H9 (cell line): ENCODE data around the gene DAPK2. TPM values are rescaled to one million over a fixed set of nuclear protein-coding genes. Genes with fewer than 3 reads are reported as not detected.

Source experiments
- DNase-seq: peaks from one replicate; pipeline ENCODE4 v3.0.0-alpha.2; 2017
- H2AFZ ChIP-seq: one replicate; pipeline ENCODE4 v1.6.1; 2013; ENCODE audit warnings: mild to moderate bottlenecking, low read length, control low read depth, moderate library complexity
- H2AK5ac ChIP-seq: 2 replicates; pipeline ENCODE4 v1.6.1; 2013; ENCODE audit warnings: low read length, control low read depth, mixed read lengths; ENCODE audit not compliant: insufficient read length
- H2BK120ac ChIP-seq: one replicate; pipeline ENCODE4 v1.6.1; 2013; ENCODE audit warnings: low read depth, mild to moderate bottlenecking, low read length, control low read depth, inconsistent platforms; ENCODE audit not compliant: poor library complexity, severe bottlenecking
- H2BK12ac ChIP-seq: 2 replicates; pipeline ENCODE4 v1.6.1; 2013; ENCODE audit warnings: low read length, control low read depth, mixed read lengths, low read depth; ENCODE audit not compliant: insufficient read length
- H2BK15ac ChIP-seq: 2 replicates; pipeline ENCODE4 v1.6.1; 2013; ENCODE audit warnings: low read depth, low read length, control low read depth
- H2BK20ac ChIP-seq: one replicate; pipeline ENCODE4 v1.6.1; 2013; ENCODE audit warnings: low read depth, mild to moderate bottlenecking, low read length, control low read depth, inconsistent platforms; ENCODE audit not compliant: poor library complexity, severe bottlenecking
- H2BK5ac ChIP-seq: 2 replicates; pipeline ENCODE4 v1.6.1; 2013; ENCODE audit warnings: low read length, control low read depth, mixed read lengths; ENCODE audit not compliant: insufficient read length
- H3K14ac ChIP-seq: 2 replicates; pipeline ENCODE4 v1.6.1; 2013; ENCODE audit warnings: low read length, control low read depth; ENCODE audit not compliant: insufficient read depth
- H3K18ac ChIP-seq: 2 replicates; pipeline ENCODE4 v1.6.1; 2013; ENCODE audit warnings: low read depth, mild to moderate bottlenecking, mixed read lengths, low read length, control low read depth; ENCODE audit not compliant: insufficient read length
- H3K23ac ChIP-seq: 2 replicates; pipeline ENCODE4 v1.6.1; 2013; ENCODE audit warnings: low read length, control low read depth, mixed read lengths, low read depth; ENCODE audit not compliant: insufficient read length
- H3K23me2 ChIP-seq: 2 replicates; pipeline ENCODE4 v1.6.1; 2013; ENCODE audit warnings: low read depth, mild to moderate bottlenecking, mixed read lengths, low read length, control low read depth; ENCODE audit not compliant: insufficient read length, poor library complexity, severe bottlenecking
- H3K27ac ChIP-seq: 2 replicates; pipeline ENCODE4 v1.5.1; 2013; ENCODE audit warnings: low read length, control low read depth, mixed read lengths, low read depth; ENCODE audit not compliant: insufficient read length
- H3K27me3 ChIP-seq: 2 replicates; pipeline ENCODE4 v1.6.1; 2013; ENCODE audit warnings: low read length, control low read depth, inconsistent platforms; ENCODE audit not compliant: insufficient read depth
- H3K4ac ChIP-seq: 2 replicates; pipeline ENCODE4 v1.6.1; 2013; ENCODE audit warnings: low read depth, mild to moderate bottlenecking, control low read depth, inconsistent platforms, low read length, moderate library complexity
- H3K4me1 ChIP-seq: 2 replicates; pipeline ENCODE4 v1.6.1; 2013; ENCODE audit warnings: low read length, control low read depth, inconsistent platforms; ENCODE audit not compliant: insufficient read depth
- H3K4me2 ChIP-seq: 2 replicates; pipeline ENCODE4 v1.6.1; 2013; ENCODE audit warnings: low read length, control low read depth, mixed read lengths; ENCODE audit not compliant: insufficient read length, insufficient read depth
- H3K56ac ChIP-seq: 2 replicates; pipeline ENCODE4 v1.6.1; 2013; ENCODE audit warnings: low read depth, mild to moderate bottlenecking, mixed read lengths, low read length, control low read depth; ENCODE audit not compliant: insufficient read length
- H3K79me1 ChIP-seq: 2 replicates; pipeline ENCODE4 v1.6.1; 2013; ENCODE audit warnings: low read depth, mild to moderate bottlenecking, moderate library complexity, low read length, control low read depth, inconsistent platforms; ENCODE audit not compliant: insufficient read depth, poor library complexity, severe bottlenecking
- H3K79me2 ChIP-seq: 2 replicates; pipeline ENCODE4 v1.6.1; 2013; ENCODE audit warnings: low read length, control low read depth, inconsistent platforms; ENCODE audit not compliant: insufficient read depth
- H3K9ac ChIP-seq: 2 replicates; pipeline ENCODE4 v1.6.1; 2013; ENCODE audit warnings: low read length, control low read depth, mixed read lengths; ENCODE audit not compliant: insufficient read length; ENCODE audit errors: extremely low read depth
- H3K9me3 ChIP-seq: one replicate; pipeline ENCODE4 v1.6.1; 2013; ENCODE audit warnings: low read depth, low read length, inconsistent platforms; ENCODE audit not compliant: control insufficient read depth
- H3T11ph ChIP-seq: one replicate; pipeline ENCODE4 v1.6.1; 2013; ENCODE audit warnings: mild to moderate bottlenecking, low read length, control low read depth, inconsistent platforms
- H4K20me1 ChIP-seq: one replicate; pipeline ENCODE4 v1.6.1; 2013; ENCODE audit not compliant: control insufficient read depth, insufficient read length, insufficient read depth
- H4K5ac ChIP-seq: 2 replicates; pipeline ENCODE4 v1.6.1; 2013; ENCODE audit warnings: low read depth, mild to moderate bottlenecking, mixed read lengths, low read length, control low read depth; ENCODE audit not compliant: insufficient read length
- H4K8ac ChIP-seq: replicated peaks from 2 replicates; pipeline ENCODE4 v1.6.1; 2013; ENCODE audit warnings: low read length, control low read depth, mixed read lengths, low read depth; ENCODE audit not compliant: insufficient read length
- H4K91ac ChIP-seq: 2 replicates; pipeline ENCODE4 v1.6.1; 2013; ENCODE audit warnings: low read depth, mild to moderate bottlenecking, moderate library complexity, mixed read lengths, low read length, control low read depth; ENCODE audit not compliant: insufficient read length
- H3K27ac Mint-ChIP-seq, 3 experiments: 2 replicates in 2 of 3; 3 replicates in 1 of 3; pipeline ENCODE4 v1.8.0; 2020 to 2021; ENCODE audit warnings: mixed read lengths in 3 of 3, mild to moderate bottlenecking in 1 of 3, moderate library complexity in 1 of 3
- H3K27me3 Mint-ChIP-seq: 2 replicates; pipeline ENCODE4 v1.8.0; 2021; ENCODE audit warnings: low read depth, mild to moderate bottlenecking, moderate library complexity, mixed read lengths
- H3K36me3 Mint-ChIP-seq, 3 experiments: 2 replicates in 2 of 3; 3 replicates in 1 of 3; pipeline ENCODE4 v1.8.0; 2020 to 2021; ENCODE audit warnings: low read depth in 3 of 3, mixed read lengths in 3 of 3; ENCODE audit not compliant: insufficient read depth in 1 of 3
- H3K4me1 Mint-ChIP-seq, 2 experiments: 2 replicates each; pipeline ENCODE4 v1.8.0; 2020; ENCODE audit warnings: mixed read lengths in 2 of 2
- H3K4me3 Mint-ChIP-seq, 2 experiments: 2 replicates in 1 of 2; 3 replicates in 1 of 2; pipeline ENCODE4 v1.8.0; 2020 to 2021; ENCODE audit warnings: mild to moderate bottlenecking in 2 of 2, mixed read lengths in 2 of 2, moderate library complexity in 1 of 2
- H3K9me3 Mint-ChIP-seq, 2 experiments: 2 replicates in 1 of 2; 3 replicates in 1 of 2; pipeline ENCODE4 v1.8.0; 2020; ENCODE audit warnings: mild to moderate bottlenecking in 2 of 2, mixed read lengths in 2 of 2, moderate library complexity in 1 of 2
- WGBS: extraction: QIAGEN DNeasy Blood & Tissue Kit; methylation state at CpG from one replicate; pipeline ENCODE4 v1.1.7; 2013; ENCODE audit warnings: missing lambda C conversion rate, low lambda C conversion rate, mixed read lengths; ENCODE audit not compliant: insufficient read length; ENCODE audit errors: extremely low coverage; 5-methylcytosine and 5-hydroxymethylcytosine counted together
- total RNA-seq: library from RNA; stranded (reverse); gene quantifications from 2 replicates; pipeline ENCODE4 v1.2.1, GENCODE V29; 2021
- TF ChIP-seq, protein P1 (sequence below): fragments of 200-600 bp; sonication (generic); conservative IDR thresholded peaks from 3 replicates; pipeline ENCODE4 v1.8.0; 2021; ENCODE audit warnings: antibody characterized with exemption, mild to moderate bottlenecking

Gene DAPK2
- total RNA-seq, 1 experiment from 2014 or later, result 3.5 TPM

DNA sequence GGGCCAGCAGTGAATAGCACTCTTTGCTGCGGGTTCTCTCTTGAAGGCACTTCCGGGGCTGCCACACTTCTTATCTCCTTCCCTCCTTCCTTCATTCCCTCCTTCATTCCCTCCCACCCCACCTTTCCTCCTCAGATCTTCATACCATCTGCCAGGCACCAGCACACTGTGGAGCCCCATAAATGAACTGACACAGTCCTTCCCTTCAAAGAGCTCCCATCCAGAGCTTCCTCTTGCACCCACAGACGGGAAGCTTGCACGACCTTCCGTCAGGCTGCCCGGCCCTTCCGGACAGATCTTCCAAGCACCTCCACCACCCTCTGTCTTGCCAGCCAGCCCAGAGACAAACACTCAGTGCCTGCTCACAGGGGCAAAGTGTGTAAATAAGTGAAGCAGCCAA, 147.1 kb downstream of the DAPK2 start:
- Histone ChIP-seq H3K23ac (no peak overlapping the region), H3K23me2 (no peaks in the 10 kb centered on the region), H3K79me1 (no peaks in the 10 kb centered on the region), H3K9ac (no peak overlapping the region), H2AK5ac (no peak overlapping the region), H4K91ac (no peak overlapping the region), H2BK20ac (no peak overlapping the region), H2BK120ac (no peak overlapping the region), H3K18ac (no peak overlapping the region), H2BK5ac (no peak overlapping the region), H3K79me2 (no peaks in the 10 kb centered on the region), H4K20me1 (no peaks in the 10 kb centered on the region), H3K4me1 (no peaks in the 10 kb centered on the region), H4K5ac (no peak overlapping the region), H4K8ac (no peak overlapping the region), H3K14ac (no peak overlapping the region), H2BK12ac (no peak overlapping the region), H3K9me3 (no peaks in the 10 kb centered on the region), H3K4ac (no peak overlapping the region), H2AFZ (no peak overlapping the region), H3K56ac (no peak overlapping the region), H3K4me2 (no peak overlapping the region), H2BK15ac (no peak overlapping the region), H3T11ph (no peak overlapping the region), H3K27ac (no peak overlapping the region), H3K27me3 (no peaks in the 10 kb centered on the region)
- DNase-seq, result no peak
- Mint-ChIP-seq H3K27ac (no peak overlapping the region), H3K9me3 (peaks cover 0 to 2% of the 10 kb centered on the region in 2 experiments; a peak in 2 of 5 replicates), H3K4me3 (no peak overlapping the region; a peak in 1 of 5 replicates), H3K36me3 (no peaks in the 10 kb centered on the region; a peak in 1 of 7 replicates), H3K4me1 (peaks cover 32 to 45% of the 10 kb centered on the region in 2 experiments), H3K27me3 (no peaks in the 10 kb centered on the region; the same call in 1 of the 2 replicates)
- TF ChIP-seq, protein P1, sequence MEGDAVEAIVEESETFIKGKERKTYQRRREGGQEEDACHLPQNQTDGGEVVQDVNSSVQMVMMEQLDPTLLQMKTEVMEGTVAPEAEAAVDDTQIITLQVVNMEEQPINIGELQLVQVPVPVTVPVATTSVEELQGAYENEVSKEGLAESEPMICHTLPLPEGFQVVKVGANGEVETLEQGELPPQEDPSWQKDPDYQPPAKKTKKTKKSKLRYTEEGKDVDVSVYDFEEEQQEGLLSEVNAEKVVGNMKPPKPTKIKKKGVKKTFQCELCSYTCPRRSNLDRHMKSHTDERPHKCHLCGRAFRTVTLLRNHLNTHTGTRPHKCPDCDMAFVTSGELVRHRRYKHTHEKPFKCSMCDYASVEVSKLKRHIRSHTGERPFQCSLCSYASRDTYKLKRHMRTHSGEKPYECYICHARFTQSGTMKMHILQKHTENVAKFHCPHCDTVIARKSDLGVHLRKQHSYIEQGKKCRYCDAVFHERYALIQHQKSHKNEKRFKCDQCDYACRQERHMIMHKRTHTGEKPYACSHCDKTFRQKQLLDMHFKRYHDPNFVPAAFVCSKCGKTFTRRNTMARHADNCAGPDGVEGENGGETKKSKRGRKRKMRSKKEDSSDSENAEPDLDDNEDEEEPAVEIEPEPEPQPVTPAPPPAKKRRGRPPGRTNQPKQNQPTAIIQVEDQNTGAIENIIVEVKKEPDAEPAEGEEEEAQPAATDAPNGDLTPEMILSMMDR, result no peak
- WGBS, result no CpG with 5 or more reads among the region's 7 CpGs
